Calu3 (cell line): ENCODE results near the gene SLIT3. TPM values are rescaled to one million over a fixed set of nuclear protein-coding genes. Genes with fewer than 3 reads are reported as not detected.
"Not testable (repeated sequence)": the region's sequence is repeated elsewhere in the genome, so short reads cannot be mapped to it uniquely, and the experiment has no call there.

Experiments
- BruUV-seq: library from RNA; stranded (reverse); fragments of 400-500 nt; replicated peaks from 2 replicates; lab custom pipeline; 2021; lab: Mats Ljungman, UMichigan
- CTCF ChIA-PET: fragments of 300-600 bp; sonication (Branson Sonifier 250); formaldehyde crosslinking; loops from one replicate; lab custom pipeline; 2022; ENCODE audit warnings: antibody characterized with exemption; lab: Charles Lee
- DNase-seq: peaks from one replicate; pipeline ENCODE4 v3.0.0; 2022
- H3K27ac Mint-ChIP-seq: one replicate; pipeline ENCODE4 v1.8.0; 2022; ENCODE audit warnings: mixed read lengths; ENCODE audit not compliant: unreplicated experiment
- H3K27me3 Mint-ChIP-seq: one replicate; pipeline ENCODE4 v1.8.0; 2022; ENCODE audit warnings: mixed read lengths; ENCODE audit not compliant: unreplicated experiment
- H3K36me3 Mint-ChIP-seq: one replicate; pipeline ENCODE4 v1.8.0; 2022; ENCODE audit warnings: mild to moderate bottlenecking, moderate library complexity, mixed read lengths; ENCODE audit not compliant: insufficient read depth, unreplicated experiment
- H3K4me1 Mint-ChIP-seq: one replicate; pipeline ENCODE4 v1.8.0; 2022; ENCODE audit warnings: mild to moderate bottlenecking, low read depth, mixed read lengths; ENCODE audit not compliant: unreplicated experiment
- H3K4me3 Mint-ChIP-seq: one replicate; pipeline ENCODE4 v1.8.0; 2022; ENCODE audit warnings: mild to moderate bottlenecking, low read depth, moderate library complexity, mixed read lengths; ENCODE audit not compliant: unreplicated experiment
- H3K9me3 Mint-ChIP-seq: one replicate; pipeline ENCODE4 v1.8.0; 2022; ENCODE audit warnings: low read depth, mixed read lengths; ENCODE audit not compliant: unreplicated experiment
- CTCF ChIP-seq: fragments of 200-600 bp; IDR thresholded peaks from one replicate; pipeline ENCODE4 v1.8.0; 2022; ENCODE audit warnings: antibody characterized with exemption; ENCODE audit not compliant: unreplicated experiment
- intact Hi-C: fragments of 100-400 bp; cut with micrococcal nuclease; formaldehyde crosslinking; loops from one replicate; pipeline ENCODE4 v1.10.0; 2022; ENCODE audit not compliant: unreplicated experiment
- total RNA-seq: library from RNA; stranded (reverse); gene quantifications from 2 replicates; pipeline ENCODE4 v1.2.3, GENCODE V29; 2022

Gene SLIT3
- total RNA-seq, 1 experiment from 2014 or later: not detected

- no peak overlapping the region for H3K27ac Mint-ChIP-seq
- CTCF ChIA-PET: no interaction called here
- no peak for DNase-seq
Measured at GRCh38 chr5:169106911-169107706, 193.8 kb downstream of the SLIT3 start.

GRCh38 chr5:169105582-169105981 is 195.4 kb downstream of the SLIT3 start:
- Mint-ChIP-seq H3K9me3 (peaks cover 10% of the 10 kb centered on the region), H3K27me3 (peaks cover 36% of the 10 kb centered on the region)
- H3K4me1 Mint-ChIP-seq, DNase-seq, BruUV-seq, H3K4me3 Mint-ChIP-seq, H3K36me3 Mint-ChIP-seq, intact Hi-C loops, H3K27ac Mint-ChIP-seq, CTCF ChIA-PET: not testable (repeated sequence)

More at GRCh38 chr5:169106911-169107706, 193.8 kb downstream of the SLIT3 start:
- BruUV-seq: no TSS peak
- Mint-ChIP-seq H3K4me3 (no peak overlapping the region), H3K4me1 (no peaks in the 10 kb centered on the region), H3K9me3 (peaks cover 10% of the 10 kb centered on the region), H3K27me3 (peaks cover 36% of the 10 kb centered on the region), H3K36me3 (no peaks in the 10 kb centered on the region)
- no peak for TF ChIP-seq CTCF
- intact Hi-C loops: no loop called here

GRCh38 chr5:169104937-169105494 is 195.9 kb downstream of the SLIT3 start:
- Mint-ChIP-seq H3K4me1 (no peaks in the 10 kb centered on the region), H3K27me3 (peaks cover 41% of the 10 kb centered on the region), H3K9me3 (peaks cover 10% of the 10 kb centered on the region), H3K4me3 (no peak overlapping the region), H3K27ac (no peak overlapping the region), H3K36me3 (no peaks in the 10 kb centered on the region)
- no peak for TF ChIP-seq CTCF
- DNase-seq: no peak
- CTCF ChIA-PET: no interaction called here
- BruUV-seq: no TSS peak
- intact Hi-C loops: no loop called here

- H3K4me3 Mint-ChIP-seq: no peak overlapping the region
- H3K27me3 Mint-ChIP-seq: peaks cover 54% of the 10 kb centered on the region
- no peak for TF ChIP-seq CTCF
- H3K36me3 Mint-ChIP-seq: no peaks in the 10 kb centered on the region
- DNase-seq: no peak
- intact Hi-C loops: no loop called here
- H3K9me3 Mint-ChIP-seq: peaks cover 7% of the 10 kb centered on the region
- H3K27ac Mint-ChIP-seq: no peak overlapping the region
- CTCF ChIA-PET: interaction anchor here (0.6 kb wide), 1 partner anchor 1280 kb away, joined by 5 read pairs; no protein-coding TSS in a partner anchor
- H3K4me1 Mint-ChIP-seq: no peaks in the 10 kb centered on the region
- BruUV-seq: no TSS peak
Measured at GRCh38 chr5:169103586-169104181, 197.3 kb downstream of the SLIT3 start.
